Mucosa of descending colon (tissue), 3 donors: ENCODE measurements around the gene RTCA. TPM values are rescaled to one million over a fixed set of nuclear protein-coding genes. Genes with fewer than 3 reads are reported as not detected.

ENCODE experiments used
- ATAC-seq: fragments of 200-7000 bp; cut with Tn5 transposase; one replicate; pipeline ENCODE4 v1.9.1; 2020; ENCODE audit warnings: mild to moderate bottlenecking, moderate library complexity
- DNase-seq, 3 donors: peaks; one replicate each; pipeline ENCODE4 v3.0.0-alpha.2; 2020
- H3K36me3 ChIP-seq: fragments of 200-600 bp; one replicate; pipeline ENCODE4 v1.8.0; 2021; ENCODE audit warnings: low read depth, mild to moderate bottlenecking
- H3K4me1 ChIP-seq: fragments of 200-600 bp; one replicate; pipeline ENCODE4 v1.8.0; 2021; ENCODE audit warnings: low read depth, mild to moderate bottlenecking
- H3K4me3 ChIP-seq: fragments of 200-600 bp; one replicate; pipeline ENCODE4 v1.8.0; 2021; ENCODE audit warnings: mild to moderate bottlenecking
- H3K9me3 ChIP-seq: fragments of 200-600 bp; one replicate; pipeline ENCODE4 v1.8.0; 2021; ENCODE audit warnings: mild to moderate bottlenecking
- intact Hi-C, 2 donors: fragments of 100-400 bp; cut with DNase I in 1 of 2; cut with micrococcal nuclease in 1 of 2; formaldehyde crosslinking; loops; one replicate each; pipeline versions ENCODE4 v1.11.0 to v1.11.1; 2022; cut with DNase I, micrococcal nuclease
- microRNA-seq: library from miRNA; unstranded; fragments of <30 nt; microRNA quantifications from one replicate; pipeline ENCODE4, GENCODE V29; 2019
- total RNA-seq, 3 donors: library from RNA; stranded (reverse); fragmentation: NEBNext Ultra II Directional in 2 of 3; extraction: Animal tissue kit (Norgen Biotek cat#: 25700) in 2 of 3; gene quantifications; one replicate each; pipeline versions ENCODE4 v1.2.1 to v1.2.4, GENCODE V29; 2021 to 2023
- TF ChIP-seq, protein P1 (sequence below): fragments of 200-600 bp; IDR thresholded peaks from one replicate; pipeline ENCODE4 v1.8.0; 2022; ENCODE audit warnings: antibody characterized with exemption, mild to moderate bottlenecking
- donor health status: DM: no; HTN: no; CAD: no; lungs with moderate emphysema.
- donor health status: DM: no; HTN: no; CAD: no.
- donor health status: DM: no; HTN: yes; CAD: no.

Gene RTCA
- total RNA-seq, 3 donors from 2014 or later, result 35.0 to 40.1 (median 36.3) TPM

DNA sequence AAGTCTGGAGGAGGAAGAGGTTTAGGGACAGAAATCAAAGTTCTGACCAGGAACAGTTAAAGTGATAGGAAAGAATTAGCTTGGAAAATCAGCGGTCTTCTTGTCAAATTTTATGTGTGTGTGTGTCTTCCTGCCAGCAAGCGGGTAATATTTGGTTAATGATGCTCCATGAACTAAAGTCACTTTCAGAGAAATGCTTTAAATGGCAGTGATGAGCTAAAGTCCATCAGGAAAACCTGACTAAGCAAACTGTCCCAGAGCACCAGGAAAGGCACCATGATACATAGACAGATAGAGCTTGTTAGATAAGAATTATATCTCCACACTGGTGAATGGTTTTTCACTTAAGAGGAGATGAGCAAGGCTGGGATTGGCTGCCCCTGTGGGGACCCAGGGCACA, 76.3 kb downstream of the RTCA start:
- intact Hi-C loops, result no loop called here
- Histone ChIP-seq H3K9me3 (no peaks in the 10 kb centered on the region), H3K4me1 (no peaks in the 10 kb centered on the region), H3K4me3 (no peak overlapping the region), H3K36me3 (no peaks in the 10 kb centered on the region)
- TF ChIP-seq, protein P1, sequence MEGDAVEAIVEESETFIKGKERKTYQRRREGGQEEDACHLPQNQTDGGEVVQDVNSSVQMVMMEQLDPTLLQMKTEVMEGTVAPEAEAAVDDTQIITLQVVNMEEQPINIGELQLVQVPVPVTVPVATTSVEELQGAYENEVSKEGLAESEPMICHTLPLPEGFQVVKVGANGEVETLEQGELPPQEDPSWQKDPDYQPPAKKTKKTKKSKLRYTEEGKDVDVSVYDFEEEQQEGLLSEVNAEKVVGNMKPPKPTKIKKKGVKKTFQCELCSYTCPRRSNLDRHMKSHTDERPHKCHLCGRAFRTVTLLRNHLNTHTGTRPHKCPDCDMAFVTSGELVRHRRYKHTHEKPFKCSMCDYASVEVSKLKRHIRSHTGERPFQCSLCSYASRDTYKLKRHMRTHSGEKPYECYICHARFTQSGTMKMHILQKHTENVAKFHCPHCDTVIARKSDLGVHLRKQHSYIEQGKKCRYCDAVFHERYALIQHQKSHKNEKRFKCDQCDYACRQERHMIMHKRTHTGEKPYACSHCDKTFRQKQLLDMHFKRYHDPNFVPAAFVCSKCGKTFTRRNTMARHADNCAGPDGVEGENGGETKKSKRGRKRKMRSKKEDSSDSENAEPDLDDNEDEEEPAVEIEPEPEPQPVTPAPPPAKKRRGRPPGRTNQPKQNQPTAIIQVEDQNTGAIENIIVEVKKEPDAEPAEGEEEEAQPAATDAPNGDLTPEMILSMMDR, result no peak
- DNase-seq (no peak), ATAC-seq (no peak)

Small RNA genes within 50 kb of the gene (microRNA-seq; reads per million reads assigned to microRNA genes)
- gene MIR553, result not detected

Other genes starting within 250 kb of the RTCA start
- gene SASS6, start 133.3 kb upstream of the RTCA start, total RNA-seq, result 1 to 10 TPM; 2.3 to 4.8 (median 4.4) TPM
- 10 to 100 TPM; 10.9 to 19.4 (median 14.4) TPM for gene TRMT13, start 133.1 kb upstream of the RTCA start, total RNA-seq
- gene LRRC39, start 88.0 kb upstream of the RTCA start, total RNA-seq, result under 1 TPM; 0.34 to 0.82 (median 0.49) TPM
- 10 to 100 TPM; 12.4 to 20.7 (median 14.6) TPM for gene DBT, start 16.4 kb upstream of the RTCA start, total RNA-seq
- gene CDC14A, start 86.3 kb downstream of the RTCA start, total RNA-seq, result 10 to 100 TPM; 15.6 to 34.3 (median 18.5) TPM